Endothelial cell of umbilical vein (primary cell): ENCODE results near the gene GABBR2. TPM values are rescaled to one million over a fixed set of nuclear protein-coding genes. Genes with fewer than 3 reads are reported as not detected.

Source experiments
- BruUV-seq: library from RNA; stranded (reverse); fragments of 400-500 nt; replicated peaks from 2 replicates; lab custom pipeline; 2021; lab: Mats Ljungman, UMichigan
- CTCF ChIA-PET: fragments of 300-600, 350-600 bp; sonication (Branson Sonifier 250); formaldehyde crosslinking; loops from one replicate; lab custom pipeline; 2021; ENCODE audit warnings: antibody characterized with exemption, inconsistent platforms; lab: Charles Lee
- POLR2A ChIA-PET: fragments of 300-600, 350-600 bp; sonication (Branson Sonifier 250); formaldehyde crosslinking; loops from one replicate; lab custom pipeline; 2021; ENCODE audit warnings: antibody characterized with exemption, inconsistent platforms; lab: Charles Lee
- DNase-seq: peaks from one replicate; pipeline ENCODE4 v3.0.0-alpha.2; 2011; ENCODE audit warnings: low read depth, low spot score
- FAIRE-seq: peaks from 2 replicates; lab custom pipeline; 2011; peaks lifted over from hg19 to GRCh38; lab: Jason Lieb, UNC
- H2AFZ ChIP-seq: 2 replicates; pipeline ENCODE4 v1.6.0; 2012; ENCODE audit warnings: low read depth, low read length, control low read depth, inconsistent platforms
- H3K27ac ChIP-seq: 2 replicates; pipeline ENCODE4 v1.5.1; 2011; ENCODE audit warnings: low read depth, mild to moderate bottlenecking, control low read depth, low read length, moderate library complexity; ENCODE audit not compliant: insufficient read depth
- H3K27me3 ChIP-seq, 2 experiments: 2 replicates each; pipeline versions ENCODE4 v1.6.0 to v1.6.1; 2011; ENCODE audit warnings: low read length in 2 of 2, mixed read lengths in 1 of 2; ENCODE audit not compliant: control insufficient read depth in 2 of 2, insufficient read depth in 2 of 2
- H3K36me3 ChIP-seq, 2 experiments: 2 replicates in 1 of 2; 3 replicates in 1 of 2; pipeline ENCODE4 v1.5.1; 2011; ENCODE audit warnings: low read length in 2 of 2, mild to moderate bottlenecking in 1 of 2, moderate library complexity in 1 of 2; ENCODE audit not compliant: control insufficient read depth in 2 of 2, insufficient read depth in 2 of 2; ENCODE audit errors: extremely low read depth in 1 of 2
- H3K4me1 ChIP-seq: 3 replicates; pipeline ENCODE4 v1.5.1; 2011; ENCODE audit warnings: mild to moderate bottlenecking, low read length; ENCODE audit not compliant: control insufficient read depth, insufficient read depth; ENCODE audit errors: extremely low read depth
- H3K4me2 ChIP-seq: 2 replicates; pipeline ENCODE4 v1.6.1; 2011; ENCODE audit warnings: low read length, control low read depth, mixed read lengths; ENCODE audit not compliant: insufficient read depth
- H3K4me3 ChIP-seq, 3 experiments: fragments of 200-600 bp in 1 of 3; sonication (generic), shearing (Covaris generic) in 1 of 3; replicated peaks in 1 of 3; 2 replicates each; pipeline ENCODE4 v1.5.1; 2011 to 2016; ENCODE audit warnings: control low read depth in 3 of 3, low read length in 3 of 3, mild to moderate bottlenecking in 2 of 3, inconsistent platforms in 1 of 3, low read depth in 1 of 3, moderate library complexity in 1 of 3; ENCODE audit not compliant: insufficient read depth in 1 of 3
- H3K79me2 ChIP-seq: 2 replicates; pipeline ENCODE4 v1.6.0; 2012; ENCODE audit warnings: low read length, inconsistent platforms; ENCODE audit not compliant: control insufficient read depth, insufficient read depth
- H3K9ac ChIP-seq: replicated peaks from 2 replicates; pipeline ENCODE3; 2011; ENCODE audit warnings: low read length, control low read depth; ENCODE audit not compliant: insufficient read depth; ENCODE audit errors: extremely low read depth
- H3K9me1 ChIP-seq: replicated peaks from 3 replicates; pipeline ENCODE4 v1.6.0; 2011; ENCODE audit warnings: mild to moderate bottlenecking, low read length; ENCODE audit not compliant: control insufficient read depth, insufficient read depth; ENCODE audit errors: extremely low read depth
- H3K9me3 ChIP-seq: replicated peaks from 2 replicates; pipeline ENCODE4 v1.5.1; 2012; ENCODE audit warnings: low read length, inconsistent platforms; ENCODE audit not compliant: control insufficient read depth, insufficient read depth
- H4K20me1 ChIP-seq: replicated peaks from 2 replicates; pipeline ENCODE3; 2011; ENCODE audit warnings: mild to moderate bottlenecking, low read length; ENCODE audit not compliant: control insufficient read depth, insufficient read depth; ENCODE audit errors: extremely low read depth
- EZH2 ChIP-seq: IDR thresholded peaks from 2 replicates; pipeline ENCODE4 v1.6.1; 2012; ENCODE audit warnings: borderline replicate concordance, low read depth, mild to moderate bottlenecking, moderate library complexity, low read length, inconsistent platforms; ENCODE audit not compliant: severe bottlenecking
- MYC ChIP-seq: IDR thresholded peaks from one replicate; pipeline ENCODE4 v1.6.1; 2011; ENCODE audit warnings: mild to moderate bottlenecking, low read depth, low read length
- dilution Hi-C: fragments of 300-500 bp; cut with MboI; formaldehyde crosslinking; loops from one replicate; pipeline ENCODE4 v1.15.0; 2019; ENCODE audit warnings: low sequenced_read_pairs; ENCODE audit not compliant: extremely low pct_ligation_motif_present
- intact Hi-C: fragments of 100-400 bp; cut with micrococcal nuclease; formaldehyde crosslinking; loops from one replicate; pipeline ENCODE4 v1.10.0; 2022
- polyA plus RNA-seq, 4 experiments: library from polyadenylated mRNA; depleted of rRNA in 3 of 4; stranded (reverse) in 3 of 4; unstranded in 1 of 4; fragments of >200 nt; gene quantifications; 2 replicates each; pipeline versions ENCODE4 v1.2.1 to v1.2.3, GENCODE V29; 2011 to 2012; ENCODE audit warnings: missing spikeins in 1 of 4
- total RNA-seq: library from RNA; stranded (reverse); gene quantifications from 2 replicates; pipeline ENCODE4 v1.2.3, GENCODE V29; 2021
- TF ChIP-seq, protein P1 (sequence below), 2 donors: IDR thresholded peaks; 1 replicate in 1 of 2; 2 replicates in 1 of 2; pipeline ENCODE4 v1.5.1; 2011; ENCODE audit warnings: low read length in 2 of 2, mild to moderate bottlenecking in 2 of 2, moderate library complexity in 2 of 2, control low read depth in 1 of 2, inconsistent platforms in 1 of 2, low read depth in 1 of 2; ENCODE audit not compliant: insufficient read depth in 1 of 2; ENCODE audit errors: extremely low read depth in 1 of 2

Gene GABBR2
- total and polyA plus RNA-seq, 2 donors (not counting 3 experiments of a cell fraction or from before 2014, with no cell fraction given), result 1.1 to 9.2 TPM

DNA sequence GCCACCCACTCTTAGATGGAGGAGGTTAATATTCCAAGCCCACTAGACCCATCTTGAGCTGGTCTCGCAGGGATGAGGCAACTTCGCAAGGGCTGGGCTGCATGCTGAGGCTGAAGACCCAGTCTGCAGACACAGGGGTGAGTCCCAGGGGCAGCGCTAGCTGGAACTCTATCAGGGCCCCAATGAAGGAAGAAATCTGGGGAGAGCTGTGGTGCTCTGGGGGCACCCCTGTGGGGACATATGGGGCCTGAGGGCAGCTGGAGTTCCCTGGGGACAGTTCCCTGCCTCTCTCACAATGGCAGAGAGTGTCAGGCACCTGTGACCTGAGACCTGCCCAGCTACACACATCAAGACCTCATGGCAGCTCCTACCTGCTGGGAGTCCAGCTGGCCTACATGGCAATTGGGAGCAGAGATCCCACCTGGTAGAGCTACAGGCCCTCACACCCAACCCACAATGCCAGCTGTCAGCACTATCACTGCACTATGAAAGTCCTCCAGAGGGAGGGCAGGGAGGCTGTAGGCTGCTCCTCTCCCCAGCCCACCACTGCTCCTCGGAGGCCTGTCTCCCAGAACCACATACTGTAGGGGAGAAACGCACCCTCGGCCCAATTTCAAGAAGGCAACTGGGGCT, 202.2 kb downstream of the GABBR2 start:
- intact Hi-C loops (no loop called here), dilution Hi-C loops (no loop called here)
- H3K4me1 ChIP-seq, result no peaks in the 10 kb centered on the region
- TF ChIP-seq, protein P1, sequence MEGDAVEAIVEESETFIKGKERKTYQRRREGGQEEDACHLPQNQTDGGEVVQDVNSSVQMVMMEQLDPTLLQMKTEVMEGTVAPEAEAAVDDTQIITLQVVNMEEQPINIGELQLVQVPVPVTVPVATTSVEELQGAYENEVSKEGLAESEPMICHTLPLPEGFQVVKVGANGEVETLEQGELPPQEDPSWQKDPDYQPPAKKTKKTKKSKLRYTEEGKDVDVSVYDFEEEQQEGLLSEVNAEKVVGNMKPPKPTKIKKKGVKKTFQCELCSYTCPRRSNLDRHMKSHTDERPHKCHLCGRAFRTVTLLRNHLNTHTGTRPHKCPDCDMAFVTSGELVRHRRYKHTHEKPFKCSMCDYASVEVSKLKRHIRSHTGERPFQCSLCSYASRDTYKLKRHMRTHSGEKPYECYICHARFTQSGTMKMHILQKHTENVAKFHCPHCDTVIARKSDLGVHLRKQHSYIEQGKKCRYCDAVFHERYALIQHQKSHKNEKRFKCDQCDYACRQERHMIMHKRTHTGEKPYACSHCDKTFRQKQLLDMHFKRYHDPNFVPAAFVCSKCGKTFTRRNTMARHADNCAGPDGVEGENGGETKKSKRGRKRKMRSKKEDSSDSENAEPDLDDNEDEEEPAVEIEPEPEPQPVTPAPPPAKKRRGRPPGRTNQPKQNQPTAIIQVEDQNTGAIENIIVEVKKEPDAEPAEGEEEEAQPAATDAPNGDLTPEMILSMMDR (IDR thresholded peaks at IDR 0.05; ENCODE audit: extremely low read depth in 1 of 2, insufficient read depth in 1 of 2, low read depth in 1 of 2, low read length in 2 of 2), result no peak
- TF ChIP-seq MYC (no peak), EZH2 (no peak)
- DNase-seq (no peak), FAIRE-seq (no peak)
- ChIA-PET CTCF (interaction anchor here (0.7 to 2.2 kb wide), 2 partner anchors 16 to 269 kb away, joined by 3 to 7 read pairs; no protein-coding TSS in a partner anchor), POLR2A (no interaction called here)
- H3K9ac ChIP-seq, result no peak overlapping the region
- H3K4me3 ChIP-seq, result no peak overlapping the region
- no peaks in the 10 kb centered on the region for H4K20me1 ChIP-seq
- no peak overlapping the region for H3K27ac ChIP-seq
- no peak overlapping the region for H2AFZ ChIP-seq
- no peaks in the 10 kb centered on the region for H3K79me2 ChIP-seq
- no TSS peak for BruUV-seq
- H3K9me3 ChIP-seq, result no peaks in the 10 kb centered on the region
- no peaks in the 10 kb centered on the region for H3K9me1 ChIP-seq
- no peaks in the 10 kb centered on the region for H3K36me3 ChIP-seq
- H3K27me3 ChIP-seq, result no peaks in the 10 kb centered on the region
- no peak overlapping the region for H3K4me2 ChIP-seq
